ENCODE results near the gene NDUFS6. TPM values are rescaled to one million over a fixed set of nuclear protein-coding genes. Genes with fewer than 3 reads are reported as not detected.

The NDUFS6 gene
- polyA plus RNA-seq, 1 donor from 2014 or later, result 72.0 TPM

GRCh38 chr5:1752881-1753280 is 48.3 kb upstream of the NDUFS6 start:
- Histone ChIP-seq H3K27ac (ENCODE audit: low read length) (no peak overlapping the region), H3K4me3 (ENCODE audit: low read length) (no peak overlapping the region), H2AFZ (ENCODE audit: low read depth, low read length) (no peak overlapping the region), H3K9me3 (ENCODE audit: low read length) (no peaks in the 10 kb centered on the region), H4K20me1 (ENCODE audit: insufficient read depth) (no peaks in the 10 kb centered on the region), H3K79me2 (replicated peaks; ENCODE audit: insufficient read depth, low read length) (no peaks in the 10 kb centered on the region), H3K9me2 (ENCODE audit: insufficient read depth, low read length) (no peaks in the 10 kb centered on the region), H3K27me3 (ENCODE audit: insufficient read depth, low read depth, low read length) (no peaks in the 10 kb centered on the region), H3K9ac (ENCODE audit: low read length) (no peak overlapping the region), H3K4me2 (ENCODE audit: low read length) (no peak overlapping the region), H3F3A (ENCODE audit: insufficient read depth, low read length, poor library complexity, severe bottlenecking) (no peaks in the 10 kb centered on the region), H3K36me3 (ENCODE audit: insufficient read depth, low read length) (no peaks in the 10 kb centered on the region)
- no peak for TF ChIP-seq EZH2 (IDR thresholded peaks at IDR 0.05; ENCODE audit: borderline replicate concordance, insufficient read depth, low read length, poor library complexity, severe bottlenecking)
- no peak for TF ChIP-seq SMC3 (conservative IDR thresholded peaks at IDR 0.05; ENCODE audit: poor library complexity)
- no peak for TF ChIP-seq POLR2AphosphoS5 (IDR thresholded peaks at IDR 0.05)
- no peak for TF ChIP-seq CTCF (IDR thresholded peaks at IDR 0.05; ENCODE audit: poor library complexity, severe bottlenecking)
- TF ChIP-seq EP300 (conservative IDR thresholded peaks at IDR 0.05; ENCODE audit: poor library complexity, severe bottlenecking), result no peak
- no peak for TF ChIP-seq RAD21 (conservative IDR thresholded peaks at IDR 0.05)
- no peak for TF ChIP-seq REST (IDR thresholded peaks at IDR 0.05; ENCODE audit: borderline replicate concordance)

GRCh38 chr5:1753490-1753889 is 47.7 kb upstream of the NDUFS6 start:
- Histone ChIP-seq H4K20me1 (ENCODE audit: insufficient read depth) (no peaks in the 10 kb centered on the region), H3K27ac (ENCODE audit: low read length) (no peak overlapping the region), H3K36me3 (ENCODE audit: insufficient read depth, low read length) (no peaks in the 10 kb centered on the region), H3F3A (ENCODE audit: insufficient read depth, low read length, poor library complexity, severe bottlenecking) (no peaks in the 10 kb centered on the region), H3K9me2 (ENCODE audit: insufficient read depth, low read length) (no peaks in the 10 kb centered on the region), H3K9ac (ENCODE audit: low read length) (no peak overlapping the region), H2AFZ (ENCODE audit: low read depth, low read length) (no peak overlapping the region), H3K79me2 (replicated peaks; ENCODE audit: insufficient read depth, low read length) (no peaks in the 10 kb centered on the region), H3K9me3 (ENCODE audit: low read length) (no peaks in the 10 kb centered on the region), H3K27me3 (ENCODE audit: insufficient read depth, low read depth, low read length) (no peaks in the 10 kb centered on the region), H3K4me2 (ENCODE audit: low read length) (no peak overlapping the region), H3K4me3 (ENCODE audit: low read length) (no peak overlapping the region)
- no peak for TF ChIP-seq MXI1 (conservative IDR thresholded peaks at IDR 0.05; ENCODE audit: poor library complexity, severe bottlenecking)
- no peak for TF ChIP-seq RAD21 (conservative IDR thresholded peaks at IDR 0.05)
- TF ChIP-seq EZH2 (IDR thresholded peaks at IDR 0.05; ENCODE audit: borderline replicate concordance, insufficient read depth, low read length, poor library complexity, severe bottlenecking), result no peak
- TF ChIP-seq EP300 (conservative IDR thresholded peaks at IDR 0.05; ENCODE audit: poor library complexity, severe bottlenecking), result no peak
- no peak for TF ChIP-seq REST (IDR thresholded peaks at IDR 0.05; ENCODE audit: borderline replicate concordance)
- TF ChIP-seq CTCF (IDR thresholded peaks at IDR 0.05; ENCODE audit: poor library complexity, severe bottlenecking), result no peak
- no peak for TF ChIP-seq SMC3 (conservative IDR thresholded peaks at IDR 0.05; ENCODE audit: poor library complexity)
- TF ChIP-seq TAF1 (IDR thresholded peaks at IDR 0.05; ENCODE audit: low read depth), result no peak
- TF ChIP-seq POLR2AphosphoS5 (IDR thresholded peaks at IDR 0.05), result no peak

Data from neural cell (in vitro differentiated cells).